Mesothelial cell of epicardium (in vitro differentiated cells): ENCODE data around the gene AP2B1. TPM values are rescaled to one million over a fixed set of nuclear protein-coding genes. Genes with fewer than 3 reads are reported as not detected.

ENCODE experiments used
- DNase-seq, 2 experiments: peaks; one replicate each; pipeline ENCODE4 v3.0.0; 2021; ENCODE audit warnings: low spot score in 2 of 2; ENCODE audit not compliant: unreplicated experiment in 2 of 2
- H3K27ac Mint-ChIP-seq: 2 replicates; pipeline ENCODE4 v1.8.0; 2021; ENCODE audit warnings: mixed read lengths
- H3K27me3 Mint-ChIP-seq: 2 replicates; pipeline ENCODE4 v1.8.0; 2021; ENCODE audit warnings: low read depth, mixed read lengths
- H3K36me3 Mint-ChIP-seq: 2 replicates; pipeline ENCODE4 v1.8.0; 2021; ENCODE audit warnings: mixed read lengths
- H3K4me1 Mint-ChIP-seq: 2 replicates; pipeline ENCODE4 v1.8.0; 2021; ENCODE audit warnings: mixed read lengths
- H3K4me3 Mint-ChIP-seq: 2 replicates; pipeline ENCODE4 v1.8.0; 2021; ENCODE audit warnings: mild to moderate bottlenecking, moderate library complexity, mixed read lengths
- H3K9me3 Mint-ChIP-seq: 2 replicates; pipeline ENCODE4 v1.8.0; 2021; ENCODE audit warnings: mixed read lengths
- CTCF ChIP-seq: fragments of 200-600 bp; sonication (generic); IDR thresholded peaks from one replicate; pipeline ENCODE4 v1.5.0; 2021; ENCODE audit warnings: antibody characterized with exemption; ENCODE audit not compliant: unreplicated experiment
- total RNA-seq: library from RNA; stranded (reverse); gene quantifications from 3 replicates; pipeline ENCODE4 v1.2.1, GENCODE V29; 2021

The AP2B1 gene
- 155 to 158 TPM (median 155 TPM) in 3 replicates for total RNA-seq

- peaks cover 39% of the 10 kb centered on the region for H3K4me1 Mint-ChIP-seq
- peak; percentile 80 to 99 for DNase-seq
- TF ChIP-seq CTCF = no peak
- H3K36me3 Mint-ChIP-seq = no peaks in the 10 kb centered on the region
- H3K9me3 Mint-ChIP-seq = no peaks in the 10 kb centered on the region
- peaks cover 18% of the 10 kb centered on the region for H3K27me3 Mint-ChIP-seq
- peak within 1 kb of the TSS; percentile 95 for H3K4me3 Mint-ChIP-seq
- H3K27ac Mint-ChIP-seq = peak within 1 kb of the TSS; percentile 98
These were observed at the start of gene AP2B1 for GRCh38 chr17:35587074-35587961. Gene AP2B1, plus strand, starts transcription at chr17:35587322. Its CDS starts 6,709 bp downstream, at chr17:35594031.

- H3K27ac Mint-ChIP-seq = no peak within 1 kb of the TSS
- H3K9me3 Mint-ChIP-seq = no peaks in the 10 kb centered on the region
- H3K36me3 Mint-ChIP-seq = no peaks in the 10 kb centered on the region
- H3K4me1 Mint-ChIP-seq = peaks cover 15% of the 10 kb centered on the region
- DNase-seq = no peak
- peaks cover 17% of the 10 kb centered on the region for H3K27me3 Mint-ChIP-seq
- no peak within 1 kb of the TSS for H3K4me3 Mint-ChIP-seq
- no peak for TF ChIP-seq CTCF
These were observed 49.5 kb upstream of the AP2B1 start, which contains the start of gene SLFN12L for GRCh38 chr17:35537601-35538141. Gene SLFN12L, minus strand, starts transcription at chr17:35537678. Its CDS starts 15,314 bp downstream, at chr17:35522364.

- Mint-ChIP-seq H3K27ac (no peak overlapping the region), H3K4me1 (peaks cover 8% of the 10 kb centered on the region), H3K9me3 (no peaks in the 10 kb centered on the region), H3K27me3 (peaks cover 30% of the 10 kb centered on the region), H3K4me3 (no peak overlapping the region), H3K36me3 (no peaks in the 10 kb centered on the region)
- no peak for DNase-seq
- peak; percentile 51 for TF ChIP-seq CTCF
These were observed 47.5 kb upstream of the AP2B1 start for GRCh38 chr17:35539659-35540026.

- no peak for TF ChIP-seq CTCF
- H3K27ac Mint-ChIP-seq = no peak overlapping the region
- no peak overlapping the region for H3K4me3 Mint-ChIP-seq
- peaks cover 6% of the 10 kb centered on the region for H3K4me1 Mint-ChIP-seq
- no peaks in the 10 kb centered on the region for H3K36me3 Mint-ChIP-seq
- peaks cover 40% of the 10 kb centered on the region for H3K27me3 Mint-ChIP-seq
- no peak for DNase-seq
- no peaks in the 10 kb centered on the region for H3K9me3 Mint-ChIP-seq
These were observed 46.3 kb upstream of the AP2B1 start for GRCh38 chr17:35540589-35541404.

GRCh38 chr17:35541434-35541833 lies 45.7 kb upstream of the AP2B1 start:
- DNase-seq = no peak
- TF ChIP-seq CTCF = no peak
- no peaks in the 10 kb centered on the region for H3K36me3 Mint-ChIP-seq
- peaks cover 6% of the 10 kb centered on the region for H3K4me1 Mint-ChIP-seq
- H3K27me3 Mint-ChIP-seq = peaks cover 44% of the 10 kb centered on the region
- H3K4me3 Mint-ChIP-seq = no peak overlapping the region
- no peak overlapping the region for H3K27ac Mint-ChIP-seq
- no peaks in the 10 kb centered on the region for H3K9me3 Mint-ChIP-seq
